Activated CD4-positive, alpha-beta memory T cell treated with anti-CD3 and anti-CD28 coated beads, Interleukin-2, amount 10 ng/mL, durations not matched to agents 7 days and 5 days (primary cell): ENCODE data around the gene FMOD. TPM values are rescaled to one million over a fixed set of nuclear protein-coding genes. Genes with fewer than 3 reads are reported as not detected.

ENCODE experiments used
- CTCF ChIA-PET: fragments of 350-600 bp; sonication (Branson Sonifier 250); formaldehyde crosslinking; loops from one replicate; lab custom pipeline; 2021; ENCODE audit warnings: antibody characterized with exemption, inconsistent platforms; lab: Charles Lee
- POLR2A ChIA-PET: fragments of 350-600 bp; sonication (Branson Sonifier 250); formaldehyde crosslinking; loops from one replicate; lab custom pipeline; 2021; ENCODE audit warnings: antibody characterized with exemption; lab: Charles Lee
- DNase-seq: peaks from one replicate; pipeline ENCODE4 v3.0.0-alpha.2; 2020
- H3K27ac Mint-ChIP-seq: one replicate; pipeline ENCODE4 v1.8.0; 2021; ENCODE audit warnings: mild to moderate bottlenecking, mixed read lengths
- H3K27me3 Mint-ChIP-seq: one replicate; pipeline ENCODE4 v1.8.0; 2021; ENCODE audit warnings: mixed read lengths
- H3K36me3 Mint-ChIP-seq: one replicate; pipeline ENCODE4 v1.8.0; 2021; ENCODE audit warnings: low read depth, mixed read lengths
- H3K4me1 Mint-ChIP-seq: one replicate; pipeline ENCODE4 v1.8.0; 2021; ENCODE audit warnings: mixed read lengths
- H3K4me3 Mint-ChIP-seq: one replicate; pipeline ENCODE4 v1.8.0; 2021; ENCODE audit warnings: mild to moderate bottlenecking, mixed read lengths
- H3K9me3 Mint-ChIP-seq: one replicate; pipeline ENCODE4 v1.8.0; 2021; ENCODE audit warnings: mixed read lengths
- total RNA-seq, 2 experiments: library from RNA; stranded (reverse); gene quantifications; one replicate each; pipeline ENCODE4 v1.2.3, GENCODE V29; 2021

FMOD gene
- total RNA-seq, 2 experiments from 2014 or later = 0.23 to 0.45 TPM

DNA sequence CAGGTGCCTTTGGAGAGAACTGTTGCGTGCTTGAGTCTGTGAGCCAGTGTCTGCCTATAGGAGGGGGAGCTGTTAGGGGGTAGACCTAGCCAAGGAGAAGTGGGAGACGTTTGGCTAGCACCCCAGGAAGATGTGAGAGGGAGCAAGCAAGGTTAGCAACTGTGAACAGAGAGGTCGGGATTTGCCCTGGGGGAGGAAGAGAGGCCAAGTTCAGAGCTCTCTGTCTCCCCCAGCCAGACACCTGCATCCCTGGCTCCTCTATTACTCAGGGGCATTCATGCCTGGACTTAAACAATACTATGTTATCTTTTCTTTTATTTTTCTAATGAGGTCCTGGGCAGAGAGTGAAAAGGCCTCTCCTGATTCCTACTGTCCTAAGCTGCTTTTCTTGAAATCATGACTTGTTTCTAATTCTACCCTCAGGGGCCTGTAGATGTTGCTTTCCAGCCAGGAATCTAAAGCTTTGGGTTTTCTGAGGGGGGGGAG is 43.2 kb downstream of the FMOD start:
- ChIA-PET CTCF (interaction anchor here (0.7 to 8.2 kb wide), 11 partner anchors 9 to 180 kb away, joined by 3 to 146 read pairs (median 4); no protein-coding TSS in a partner anchor), POLR2A (interaction anchor here (0.7 to 10.0 kb wide), 8 partner anchors 9 to 796 kb away, joined by 3 to 646 read pairs (median 18); no protein-coding TSS in a partner anchor)
- peaks cover 66% of the 10 kb centered on the region for H3K4me1 Mint-ChIP-seq
- no peaks in the 10 kb centered on the region for H3K27me3 Mint-ChIP-seq
- no peaks in the 10 kb centered on the region for H3K9me3 Mint-ChIP-seq
- DNase-seq = no peak
- peaks cover 63% of the 10 kb centered on the region for H3K36me3 Mint-ChIP-seq
- peak overlapping the region; percentile 92 for H3K27ac Mint-ChIP-seq
- peak overlapping the region; percentile 98 for H3K4me3 Mint-ChIP-seq

DNA sequence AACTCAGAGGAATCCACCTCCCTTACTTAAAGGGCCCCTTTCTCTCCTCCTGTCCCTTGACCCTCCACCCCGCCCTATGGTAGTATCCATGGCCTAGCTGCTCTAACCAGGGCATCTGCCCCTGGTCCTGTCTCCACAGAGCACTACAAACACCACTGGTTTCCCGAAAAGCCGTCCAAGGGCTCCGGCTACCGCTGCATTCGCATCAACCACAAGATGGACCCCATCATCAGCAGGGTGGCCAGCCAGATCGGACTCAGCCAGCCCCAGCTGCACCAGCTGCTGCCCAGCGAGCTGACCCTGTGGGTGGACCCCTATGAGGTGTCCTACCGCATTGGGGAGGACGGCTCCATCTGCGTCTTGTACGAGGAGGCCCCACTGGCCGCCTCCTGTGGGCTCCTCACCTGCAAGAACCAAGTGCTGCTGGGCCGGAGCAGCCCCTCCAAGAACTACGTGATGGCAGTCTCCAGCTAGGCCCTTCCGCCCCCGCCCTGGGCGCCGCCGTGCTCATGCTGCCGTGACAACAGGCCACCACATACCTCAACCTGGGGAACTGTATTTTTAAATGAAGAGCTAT is 43.9 kb downstream of the FMOD start:
- Mint-ChIP-seq H3K4me1 (peaks cover 68% of the 10 kb centered on the region), H3K4me3 (peak overlapping the region; percentile 98), H3K27me3 (no peaks in the 10 kb centered on the region), H3K9me3 (no peaks in the 10 kb centered on the region), H3K36me3 (peaks cover 63% of the 10 kb centered on the region), H3K27ac (peak overlapping the region; percentile 92)
- ChIA-PET CTCF (interaction anchor here (0.7 to 8.2 kb wide), 12 partner anchors 9 to 181 kb away, joined by 3 to 146 read pairs (median 4); no protein-coding TSS in a partner anchor), POLR2A (interaction anchor here (0.7 to 10.0 kb wide), 10 partner anchors 8 to 314 kb away, joined by 3 to 646 read pairs (median 6); no protein-coding TSS in a partner anchor)
- peak; percentile 64 for DNase-seq

DNA sequence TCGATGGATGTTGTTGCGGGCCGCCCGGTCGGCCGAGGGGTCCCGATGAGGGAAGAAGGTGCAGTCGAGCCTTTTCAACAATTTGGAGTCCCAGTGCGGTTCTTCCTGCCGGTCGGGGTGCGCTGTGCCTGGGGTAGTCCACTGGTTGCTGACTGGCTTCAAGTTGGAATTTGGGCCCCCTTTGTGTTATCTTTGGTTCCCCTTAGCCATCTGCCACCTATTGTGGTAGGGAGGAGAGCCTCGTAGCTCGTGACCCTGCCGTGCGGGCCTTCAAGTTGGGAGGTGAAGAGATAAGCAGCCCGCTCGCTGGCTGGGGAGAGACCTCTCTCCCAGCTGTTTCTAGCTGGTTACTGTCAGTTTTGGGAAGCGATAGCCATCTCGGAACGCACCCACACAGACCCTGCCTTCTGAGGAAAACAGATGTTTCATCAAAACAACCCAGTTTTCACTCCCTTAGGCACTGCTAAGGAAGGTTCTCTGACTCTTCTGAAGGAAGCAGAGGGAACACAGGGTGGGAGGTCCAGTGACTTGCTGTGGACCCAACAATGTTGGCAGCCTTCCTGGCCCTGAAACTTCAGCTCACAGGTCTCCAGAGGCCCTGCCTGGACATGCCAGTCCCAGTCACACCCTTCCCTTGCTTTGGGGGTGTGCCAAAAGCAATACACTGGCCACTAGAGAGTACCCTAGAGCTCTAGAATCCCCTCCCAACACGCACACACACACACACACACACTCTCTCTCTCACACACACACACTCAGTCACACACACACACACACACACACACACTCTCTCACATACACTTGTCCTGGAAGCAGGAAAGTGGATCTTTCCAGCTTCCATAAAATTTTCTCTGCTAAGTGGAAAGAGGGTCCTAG is 44.6 kb downstream of the FMOD start:
- Mint-ChIP-seq H3K27ac (peak overlapping the region; percentile 92), H3K27me3 (no peaks in the 10 kb centered on the region), H3K4me1 (peaks cover 65% of the 10 kb centered on the region), H3K9me3 (no peaks in the 10 kb centered on the region), H3K36me3 (peaks cover 57% of the 10 kb centered on the region), H3K4me3 (peak overlapping the region; percentile 98)
- DNase-seq = peak; percentile 47
- POLR2A ChIA-PET = interaction anchor here (0.7 to 10.0 kb wide), 11 partner anchors 9 to 315 kb away, joined by 3 to 646 read pairs (median 5); no protein-coding TSS in a partner anchor
- CTCF ChIA-PET = interaction anchor here (0.6 to 8.2 kb wide), 9 partner anchors 10 to 182 kb away, joined by 3 to 146 read pairs (median 22); no protein-coding TSS in a partner anchor

DNA sequence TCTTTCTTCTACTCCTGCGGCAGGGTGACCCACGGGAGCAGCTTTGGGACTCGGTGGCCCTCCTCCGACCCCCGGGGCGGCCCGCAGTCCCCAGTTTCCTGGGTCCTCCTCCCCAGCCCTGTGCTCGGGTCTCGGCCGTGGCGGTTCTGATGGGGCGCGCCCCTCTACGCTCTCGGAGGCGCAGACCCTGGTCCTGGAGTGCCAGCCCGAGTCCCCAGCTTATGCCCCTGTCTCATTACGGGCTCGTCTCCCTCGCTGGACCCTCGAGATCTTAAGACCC is 45.2 kb downstream of the FMOD start:
- no peak for DNase-seq
- Mint-ChIP-seq H3K27ac (peak overlapping the region; percentile 92), H3K4me3 (peak overlapping the region; percentile 98), H3K27me3 (no peaks in the 10 kb centered on the region), H3K36me3 (peaks cover 51% of the 10 kb centered on the region), H3K9me3 (no peaks in the 10 kb centered on the region), H3K4me1 (peaks cover 66% of the 10 kb centered on the region)
- ChIA-PET POLR2A (interaction anchor here (1.0 to 10.0 kb wide), 7 partner anchors 10 to 315 kb away, joined by 4 to 646 read pairs (median 29); no protein-coding TSS in a partner anchor), CTCF (interaction anchor here (0.7 to 8.2 kb wide), 7 partner anchors 10 to 182 kb away, joined by 3 to 146 read pairs (median 85); no protein-coding TSS in a partner anchor)

DNA sequence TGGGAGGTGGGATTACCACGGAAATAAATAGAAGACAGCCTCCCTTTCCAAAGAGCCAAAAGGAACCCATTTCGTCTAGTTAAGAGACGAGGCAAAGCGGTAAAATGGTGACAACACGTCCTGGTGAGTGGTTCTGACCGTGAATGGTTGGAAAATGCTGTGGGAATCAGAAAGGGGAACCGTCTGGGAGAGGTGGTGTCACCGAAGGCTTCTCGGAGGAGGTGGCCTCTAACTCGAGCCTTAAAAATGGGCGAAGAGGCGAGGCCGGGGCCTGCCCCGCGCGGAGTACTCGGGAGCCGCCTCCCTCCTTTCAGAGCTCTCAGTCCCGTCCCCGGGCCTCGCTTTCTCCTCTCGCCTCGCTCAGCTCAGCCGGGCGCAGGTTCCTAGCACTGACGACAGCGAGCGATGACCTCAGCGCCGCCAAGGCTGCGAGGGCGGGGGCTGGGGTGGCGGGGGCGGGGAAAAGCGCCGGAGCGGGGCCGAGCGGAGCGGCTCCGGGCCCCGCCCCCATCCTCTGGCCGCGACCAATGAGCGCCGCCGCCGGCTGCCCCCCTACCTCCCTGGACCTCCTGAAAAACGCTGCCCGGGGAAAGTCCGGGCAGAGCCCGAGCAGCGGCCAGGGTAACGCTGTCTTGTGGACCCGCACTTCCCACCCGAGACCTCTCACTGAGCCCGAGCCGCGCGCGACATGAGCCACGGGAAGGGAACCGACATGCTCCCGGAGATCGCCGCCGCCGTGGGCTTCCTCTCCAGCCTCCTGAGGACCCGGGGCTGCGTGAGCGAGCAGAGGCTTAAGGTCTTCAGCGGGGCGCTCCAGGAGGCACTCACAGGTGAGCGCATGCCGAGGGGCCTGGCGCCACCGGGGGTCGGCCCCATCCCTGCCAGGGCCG is 45.8 kb downstream of the FMOD start, which contains the start of gene BTG2:
BTG2 (plus strand) TSS at position 601 of the 890 bp plus-strand sequence; CDS start at position 689, 88 bp downstream.
- peaks cover 46% of the 10 kb centered on the region for H3K36me3 Mint-ChIP-seq
- no peaks in the 10 kb centered on the region for H3K9me3 Mint-ChIP-seq
- H3K27me3 Mint-ChIP-seq = no peaks in the 10 kb centered on the region
- peak within 1 kb of the TSS; percentile 92 for H3K27ac Mint-ChIP-seq
- peak; percentile 93 for DNase-seq
- ChIA-PET POLR2A (interaction anchor here (3.4 to 10.0 kb wide), 4 partner anchors 12 to 29 kb away, joined by 29 to 646 read pairs (median 234); no protein-coding TSS in a partner anchor), CTCF (interaction anchor here (0.8 to 8.2 kb wide), 5 partner anchors 17 to 38 kb away, joined by 3 to 146 read pairs (median 85); no protein-coding TSS in a partner anchor)
- H3K4me3 Mint-ChIP-seq = peak within 1 kb of the TSS; percentile 98
- H3K4me1 Mint-ChIP-seq = peaks cover 68% of the 10 kb centered on the region

DNA sequence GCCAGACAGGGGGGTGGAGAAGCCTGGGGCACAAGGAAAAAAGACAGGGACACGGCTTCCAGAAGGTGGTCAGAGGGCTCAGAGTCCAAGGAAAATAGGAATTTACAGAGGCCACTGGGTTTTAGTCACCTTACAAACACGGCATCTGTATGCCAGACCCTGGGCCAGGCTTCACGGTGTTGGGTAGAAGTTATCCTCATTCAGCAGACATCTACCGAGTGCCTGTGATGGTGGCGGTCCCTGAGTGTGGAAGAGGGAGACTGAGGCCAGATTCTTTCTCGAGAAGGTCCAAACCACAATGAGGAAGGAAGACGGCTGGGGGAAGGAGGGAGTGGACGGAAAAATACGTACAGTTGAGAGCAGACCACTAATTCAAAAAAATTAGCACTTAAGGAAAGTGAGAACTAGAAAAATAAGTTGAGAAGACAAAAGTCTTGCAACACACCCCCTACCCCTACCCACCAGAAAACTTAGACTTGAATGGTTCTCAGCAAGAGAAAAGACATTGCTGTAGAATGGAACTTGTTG is 46.5 kb downstream of the FMOD start:
- Mint-ChIP-seq H3K4me3 (peak overlapping the region; percentile 98), H3K27me3 (no peaks in the 10 kb centered on the region), H3K4me1 (peaks cover 63% of the 10 kb centered on the region), H3K9me3 (no peaks in the 10 kb centered on the region), H3K36me3 (peaks cover 38% of the 10 kb centered on the region), H3K27ac (peak overlapping the region; percentile 92)
- POLR2A ChIA-PET = interaction anchor here (3.4 to 10.0 kb wide), 3 partner anchors 19 to 30 kb away, joined by 35 to 646 read pairs (median 433); no protein-coding TSS in a partner anchor
- CTCF ChIA-PET = interaction anchor here (1.0 to 8.2 kb wide), 4 partner anchors 16 to 38 kb away, joined by 3 to 146 read pairs (median 110); no protein-coding TSS in a partner anchor
- DNase-seq = no peak

DNA sequence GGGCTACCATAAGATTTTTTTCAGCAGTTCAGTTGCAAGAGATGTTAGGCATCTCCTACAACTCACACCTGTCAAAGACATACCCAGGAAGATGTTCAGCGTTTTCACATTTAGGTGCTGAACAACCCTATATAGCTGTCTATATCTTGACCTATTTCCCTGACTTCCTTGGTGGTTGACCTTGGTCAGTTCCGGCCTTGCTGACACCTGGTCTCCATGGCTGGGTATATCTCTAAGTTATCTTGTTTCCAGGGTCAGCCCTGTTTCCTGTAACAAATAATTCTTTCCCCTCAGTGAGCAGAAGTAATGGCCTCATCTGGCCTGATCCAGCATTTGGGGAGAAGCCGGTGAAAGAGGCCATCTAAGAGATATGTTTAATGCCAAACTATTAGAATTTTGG is 48.0 kb downstream of the FMOD start:
- H3K27ac Mint-ChIP-seq = no peak overlapping the region
- peaks cover 4% of the 10 kb centered on the region for H3K27me3 Mint-ChIP-seq

DNA sequence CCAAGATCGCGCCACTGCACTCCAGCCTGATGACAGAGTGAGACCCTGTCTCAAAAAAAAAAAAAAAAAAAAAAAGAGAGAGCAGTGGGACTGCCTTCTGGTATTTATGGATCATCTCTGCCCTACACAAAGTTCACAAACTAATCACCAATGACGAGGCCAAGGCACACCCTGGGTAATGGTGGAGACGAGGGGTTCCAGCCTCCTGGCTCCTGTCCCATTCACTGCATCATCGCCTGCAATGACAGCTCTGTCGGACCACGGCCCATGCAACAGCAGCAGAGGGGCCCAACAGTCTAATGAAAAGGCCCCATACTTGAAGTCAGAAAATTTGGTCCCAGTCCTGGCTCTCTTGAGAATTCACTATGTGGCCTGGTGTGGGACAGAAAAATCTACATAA is 48.5 kb downstream of the FMOD start:
- ChIA-PET CTCF (interaction anchor here (1.4 kb wide), 1 partner anchor 22 kb away, joined by 7 read pairs; no protein-coding TSS in a partner anchor), POLR2A (no interaction called here)
- DNase-seq = no peak
- H3K36me3 Mint-ChIP-seq = peaks cover 18% of the 10 kb centered on the region
- H3K27ac Mint-ChIP-seq = no peak overlapping the region
- no peaks in the 10 kb centered on the region for H3K9me3 Mint-ChIP-seq
- peaks cover 4% of the 10 kb centered on the region for H3K27me3 Mint-ChIP-seq
- H3K4me1 Mint-ChIP-seq = peaks cover 52% of the 10 kb centered on the region
- H3K4me3 Mint-ChIP-seq = no peak overlapping the region

More for the DNA sequence above, 48.0 kb downstream of the FMOD start:
- ChIA-PET CTCF (no interaction called here), POLR2A (no interaction called here)
- H3K4me3 Mint-ChIP-seq = no peak overlapping the region
- peaks cover 56% of the 10 kb centered on the region for H3K4me1 Mint-ChIP-seq
- peaks cover 23% of the 10 kb centered on the region for H3K36me3 Mint-ChIP-seq
- H3K9me3 Mint-ChIP-seq = no peaks in the 10 kb centered on the region
- no peak for DNase-seq

DNA sequence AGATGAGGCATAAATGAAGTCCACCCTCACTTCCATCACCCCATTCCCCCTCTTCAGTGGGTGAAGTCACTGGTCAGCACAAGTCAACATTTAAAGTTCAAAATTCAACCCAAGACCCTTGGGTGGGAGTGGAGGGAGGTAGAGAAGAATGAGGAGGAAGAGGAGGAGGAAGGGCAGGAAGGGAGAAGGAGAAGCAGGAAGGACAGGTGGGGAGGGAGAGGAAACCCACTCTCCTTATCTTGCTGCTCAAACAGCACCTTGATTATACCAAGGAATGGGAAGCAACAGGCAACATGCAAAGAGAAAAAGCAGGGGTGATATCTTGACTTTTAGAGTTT is 49.6 kb downstream of the FMOD start:
- peaks cover 4% of the 10 kb centered on the region for H3K27me3 Mint-ChIP-seq
- H3K4me3 Mint-ChIP-seq = no peak overlapping the region
- peaks cover 50% of the 10 kb centered on the region for H3K4me1 Mint-ChIP-seq
- CTCF ChIA-PET = interaction anchor here (1.4 kb wide), 1 partner anchor 24 kb away, joined by 7 read pairs; no protein-coding TSS in a partner anchor
- peaks cover 7% of the 10 kb centered on the region for H3K36me3 Mint-ChIP-seq
- no peak for DNase-seq
- POLR2A ChIA-PET = no interaction called here
- no peak overlapping the region for H3K27ac Mint-ChIP-seq
- H3K9me3 Mint-ChIP-seq = no peaks in the 10 kb centered on the region

DNA sequence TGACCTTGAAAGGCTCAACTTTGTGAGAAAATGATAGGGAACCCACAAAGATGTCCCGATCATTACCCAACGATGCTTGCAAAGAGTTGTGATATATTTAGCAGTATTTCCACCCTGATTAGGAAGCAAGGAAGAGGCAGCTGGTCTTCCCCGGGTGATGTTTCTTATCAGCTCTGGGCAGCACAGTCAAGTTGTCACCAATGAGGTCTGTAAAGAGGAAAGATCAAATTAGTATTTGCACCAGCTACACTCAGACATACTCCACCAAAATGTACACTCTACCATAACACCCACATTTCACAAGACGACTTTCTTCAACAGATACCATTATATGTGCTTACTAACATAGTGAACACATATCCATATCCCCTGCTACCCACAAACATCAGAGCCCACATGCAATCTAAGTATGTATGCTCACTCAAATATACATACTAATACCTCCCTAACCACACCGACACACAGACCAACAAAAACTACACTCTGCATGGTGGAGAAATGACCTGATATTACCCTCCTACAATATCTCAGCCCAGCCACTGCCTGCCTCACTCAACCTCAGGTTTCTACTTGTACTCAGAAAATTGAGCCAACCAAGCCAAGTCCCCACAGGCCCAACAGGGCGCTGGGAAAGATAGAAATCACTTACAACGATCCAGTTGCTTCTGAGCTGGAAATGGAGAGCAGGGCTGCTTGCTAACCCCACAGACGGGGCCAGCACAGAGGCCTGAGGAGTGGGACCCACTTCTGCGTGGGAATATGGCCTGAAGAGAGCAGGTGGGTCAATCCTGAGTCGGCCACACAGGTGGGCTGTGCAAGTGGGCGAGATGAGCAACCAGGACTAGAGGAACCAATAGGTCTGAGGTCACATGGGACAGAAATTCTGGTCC is 50.2 kb downstream of the FMOD start:
- H3K4me3 Mint-ChIP-seq = no peak overlapping the region
- CTCF ChIA-PET = interaction anchor here (1.2 to 2.2 kb wide), 5 partner anchors 10 to 33 kb away, joined by 4 to 7 read pairs (median 4); no protein-coding TSS in a partner anchor
- no peak for DNase-seq
- POLR2A ChIA-PET = interaction anchor here (1.4 to 18.4 kb wide), 3 partner anchors 14 to 28 kb away, joined by 5 to 383 read pairs (median 8); no protein-coding TSS in a partner anchor
- no peak overlapping the region for H3K27ac Mint-ChIP-seq
- peaks cover 4% of the 10 kb centered on the region for H3K27me3 Mint-ChIP-seq
- H3K9me3 Mint-ChIP-seq = no peaks in the 10 kb centered on the region
- peaks cover 2% of the 10 kb centered on the region for H3K36me3 Mint-ChIP-seq
- peaks cover 50% of the 10 kb centered on the region for H3K4me1 Mint-ChIP-seq
